Prostate gland (tissue), 2 donors: ENCODE data around the gene TRPM3.

Experiments used
- POLR2A ChIP-seq: fragments of 450-650 bp; IDR thresholded peaks from one replicate; pipeline ENCODE4 v1.6.1; 2016; ENCODE audit warnings: antibody characterized with exemption, mild to moderate bottlenecking
- POLR2AphosphoS5 ChIP-seq: sonication (generic); formaldehyde crosslinking; IDR thresholded peaks from one replicate; pipeline ENCODE4 v1.6.1; 2017; ENCODE audit warnings: antibody characterized with exemption
- TF ChIP-seq, protein P1 (sequence below), 4 experiments: fragments of 200-600 bp in 2 of 4; fragments of 450-650 bp in 2 of 4; sonication (generic) in 2 of 4; IDR thresholded peaks; 1 replicate in 3 of 4; 2 replicates in 1 of 4; pipeline ENCODE4 v1.5.1; 2016 to 2019; ENCODE audit warnings: antibody characterized with exemption in 4 of 4, mild to moderate bottlenecking in 2 of 4, moderate library complexity in 2 of 4

DNA sequence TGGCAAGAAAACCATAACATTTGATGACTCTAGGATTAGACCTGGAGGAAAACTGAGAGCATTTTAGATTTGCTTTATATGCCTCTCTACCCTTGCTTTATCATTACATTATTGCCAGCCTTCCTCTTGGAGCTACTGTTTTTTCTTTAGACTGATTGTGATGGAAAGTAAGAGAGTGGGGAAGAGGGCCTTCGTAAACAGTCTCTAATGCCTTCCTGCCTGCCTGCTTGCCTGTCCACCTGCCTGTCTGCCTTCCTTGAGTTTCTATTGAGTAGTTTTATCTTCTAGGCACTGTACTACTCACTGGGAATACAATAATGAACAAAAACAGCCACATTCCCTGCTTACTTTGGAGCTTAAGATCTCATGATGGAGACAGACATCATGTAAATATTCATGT lies 189.3 kb downstream of the TRPM3 start:
- TF ChIP-seq POLR2A (no peak), POLR2AphosphoS5 (no peak)
- TF ChIP-seq, protein P1, sequence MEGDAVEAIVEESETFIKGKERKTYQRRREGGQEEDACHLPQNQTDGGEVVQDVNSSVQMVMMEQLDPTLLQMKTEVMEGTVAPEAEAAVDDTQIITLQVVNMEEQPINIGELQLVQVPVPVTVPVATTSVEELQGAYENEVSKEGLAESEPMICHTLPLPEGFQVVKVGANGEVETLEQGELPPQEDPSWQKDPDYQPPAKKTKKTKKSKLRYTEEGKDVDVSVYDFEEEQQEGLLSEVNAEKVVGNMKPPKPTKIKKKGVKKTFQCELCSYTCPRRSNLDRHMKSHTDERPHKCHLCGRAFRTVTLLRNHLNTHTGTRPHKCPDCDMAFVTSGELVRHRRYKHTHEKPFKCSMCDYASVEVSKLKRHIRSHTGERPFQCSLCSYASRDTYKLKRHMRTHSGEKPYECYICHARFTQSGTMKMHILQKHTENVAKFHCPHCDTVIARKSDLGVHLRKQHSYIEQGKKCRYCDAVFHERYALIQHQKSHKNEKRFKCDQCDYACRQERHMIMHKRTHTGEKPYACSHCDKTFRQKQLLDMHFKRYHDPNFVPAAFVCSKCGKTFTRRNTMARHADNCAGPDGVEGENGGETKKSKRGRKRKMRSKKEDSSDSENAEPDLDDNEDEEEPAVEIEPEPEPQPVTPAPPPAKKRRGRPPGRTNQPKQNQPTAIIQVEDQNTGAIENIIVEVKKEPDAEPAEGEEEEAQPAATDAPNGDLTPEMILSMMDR (IDR thresholded peaks at IDR 0.05), result no peak
